ENCODE measurements around the gene FOXI3. TPM values are rescaled to one million over a fixed set of nuclear protein-coding genes. Genes with fewer than 3 reads are reported as not detected.

Gene FOXI3
- total RNA-seq, 1 experiment from 2014 or later: 0.11 TPM

DNA sequence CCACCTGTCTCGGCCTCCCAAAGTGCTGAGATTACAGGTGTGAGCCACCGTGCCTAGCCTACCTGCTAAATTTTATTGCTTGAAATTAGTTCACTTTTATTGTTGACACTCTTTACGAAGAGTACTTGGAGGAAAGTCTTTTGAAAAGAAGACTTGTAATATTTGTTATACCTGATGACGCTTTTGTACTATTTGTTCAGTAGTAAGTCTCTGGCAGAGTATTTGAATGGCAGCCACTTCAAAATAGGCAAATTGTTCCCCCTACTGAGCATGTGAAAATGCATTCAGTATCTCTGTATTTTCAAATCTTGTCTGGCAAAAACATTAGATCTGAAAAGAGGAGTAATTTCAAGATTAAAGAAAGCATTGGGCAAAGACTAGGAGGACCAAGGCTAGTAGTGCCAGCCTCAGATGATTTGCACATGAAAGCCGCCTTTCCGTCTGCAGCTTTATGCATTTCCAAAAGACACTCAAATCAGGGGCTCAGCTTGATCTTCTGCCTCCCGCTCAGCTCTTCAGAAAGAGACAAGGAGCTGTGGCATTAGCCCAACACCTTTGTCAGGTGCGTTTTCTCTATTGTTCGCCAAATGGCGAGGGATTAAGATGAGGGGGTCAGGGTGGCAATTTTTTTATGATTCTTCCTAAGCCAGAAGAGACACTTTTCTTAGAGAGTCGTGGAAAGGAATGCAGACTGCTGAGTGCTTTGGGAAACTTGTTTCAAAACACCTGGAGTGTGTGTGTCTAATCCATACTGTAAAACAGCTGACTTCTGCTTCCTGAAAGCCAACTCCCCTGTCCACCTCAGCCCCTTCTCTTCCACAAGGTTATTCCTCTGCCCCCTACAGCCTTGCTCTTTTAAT, 18.8 kb upstream of the FOXI3 start:
- Histone ChIP-seq H3K9me3 (ENCODE audit: low read depth, low read length, poor library complexity, severe bottlenecking) (no peaks in the 10 kb centered on the region), H3K36me3 (ENCODE audit: insufficient read depth, low read length, poor library complexity, severe bottlenecking) (no peaks in the 10 kb centered on the region), H3K4me3 (ENCODE audit: low read depth, low read length, poor library complexity, severe bottlenecking) (no peak overlapping the region), H3K4me1 (ENCODE audit: insufficient read depth, low read length, poor library complexity, severe bottlenecking) (no peaks in the 10 kb centered on the region), H3K27me3 (replicated peaks; ENCODE audit: insufficient read depth, low read depth, low read length, poor library complexity) (peaks cover 15% of the 10 kb centered on the region), H3K27ac (ENCODE audit: low read depth, low read length, poor library complexity, severe bottlenecking) (no peak overlapping the region)
- no peak for DNase-seq (ENCODE audit: low spot score)
- intact Hi-C loops (cut with micrococcal nuclease; ENCODE audit: unreplicated experiment): no loop called here
- BruUV-seq (replicated peaks): no TSS peak
- CTCF ChIA-PET: no interaction called here
- TF ChIP-seq, protein P1, sequence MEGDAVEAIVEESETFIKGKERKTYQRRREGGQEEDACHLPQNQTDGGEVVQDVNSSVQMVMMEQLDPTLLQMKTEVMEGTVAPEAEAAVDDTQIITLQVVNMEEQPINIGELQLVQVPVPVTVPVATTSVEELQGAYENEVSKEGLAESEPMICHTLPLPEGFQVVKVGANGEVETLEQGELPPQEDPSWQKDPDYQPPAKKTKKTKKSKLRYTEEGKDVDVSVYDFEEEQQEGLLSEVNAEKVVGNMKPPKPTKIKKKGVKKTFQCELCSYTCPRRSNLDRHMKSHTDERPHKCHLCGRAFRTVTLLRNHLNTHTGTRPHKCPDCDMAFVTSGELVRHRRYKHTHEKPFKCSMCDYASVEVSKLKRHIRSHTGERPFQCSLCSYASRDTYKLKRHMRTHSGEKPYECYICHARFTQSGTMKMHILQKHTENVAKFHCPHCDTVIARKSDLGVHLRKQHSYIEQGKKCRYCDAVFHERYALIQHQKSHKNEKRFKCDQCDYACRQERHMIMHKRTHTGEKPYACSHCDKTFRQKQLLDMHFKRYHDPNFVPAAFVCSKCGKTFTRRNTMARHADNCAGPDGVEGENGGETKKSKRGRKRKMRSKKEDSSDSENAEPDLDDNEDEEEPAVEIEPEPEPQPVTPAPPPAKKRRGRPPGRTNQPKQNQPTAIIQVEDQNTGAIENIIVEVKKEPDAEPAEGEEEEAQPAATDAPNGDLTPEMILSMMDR (conservative IDR thresholded peaks at IDR 0.05; ENCODE audit: low read depth, low read length): no peak
- TF ChIP-seq EZH2 (IDR thresholded peaks at IDR 0.05; ENCODE audit: borderline replicate concordance, low read depth, low read length, poor library complexity, severe bottlenecking): no peak
- POLR2A ChIA-PET (ENCODE audit: low non-redundant PET): interaction anchor here (0.6 kb wide), 1 partner anchor 12 kb away, joined by 3 read pairs; no protein-coding TSS in a partner anchor

DNA sequence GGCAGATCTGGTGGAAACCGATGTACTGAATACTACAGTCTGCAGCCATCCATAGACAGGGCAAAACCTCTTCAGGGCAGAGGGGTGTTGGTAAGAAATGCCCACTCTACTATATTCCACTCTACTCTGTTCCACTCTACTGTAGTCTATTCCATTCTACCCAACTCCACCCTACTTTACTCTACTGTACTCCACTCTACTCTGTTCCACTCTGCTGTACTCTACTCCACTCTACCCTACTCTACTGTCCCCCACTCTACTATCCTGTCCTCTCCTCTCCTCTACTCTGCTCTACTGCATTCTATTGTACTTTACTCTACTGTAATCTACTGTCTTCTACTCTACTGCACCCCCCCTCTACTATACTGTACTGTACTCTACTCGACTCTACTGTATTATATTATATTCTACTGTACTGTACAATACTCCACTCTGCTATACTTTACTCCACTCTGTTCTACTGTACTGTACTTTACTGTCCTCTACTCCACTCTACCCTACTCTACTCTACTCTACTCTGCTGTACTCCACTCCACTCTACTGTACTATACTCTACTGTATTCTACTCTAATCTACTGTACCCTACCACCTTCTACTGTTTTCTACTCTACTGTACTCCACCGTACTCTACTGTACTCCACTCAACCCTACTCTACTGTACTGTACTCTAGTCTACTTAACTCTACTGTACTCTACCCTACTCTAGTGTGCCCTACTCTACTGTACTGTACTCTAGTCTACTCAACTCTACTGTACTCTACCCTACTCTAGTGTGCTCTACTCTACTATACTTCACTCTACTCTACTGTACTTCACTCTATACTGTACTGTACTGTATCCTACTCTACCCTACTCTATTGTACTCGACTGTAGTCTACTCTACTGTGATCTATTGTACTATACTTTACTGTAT, 17.0 kb upstream of the FOXI3 start:
- Histone ChIP-seq H3K9me3 (ENCODE audit: low read depth, low read length, poor library complexity, severe bottlenecking) (no peaks in the 10 kb centered on the region), H3K4me3 (ENCODE audit: low read depth, low read length, poor library complexity, severe bottlenecking) (no peak overlapping the region), H3K27ac (ENCODE audit: low read depth, low read length, poor library complexity, severe bottlenecking) (no peak overlapping the region), H3K27me3 (replicated peaks; ENCODE audit: insufficient read depth, low read depth, low read length, poor library complexity) (peaks cover 22% of the 10 kb centered on the region), H3K4me1 (ENCODE audit: insufficient read depth, low read length, poor library complexity, severe bottlenecking) (no peaks in the 10 kb centered on the region), H3K36me3 (ENCODE audit: insufficient read depth, low read length, poor library complexity, severe bottlenecking) (no peaks in the 10 kb centered on the region)
- TF ChIP-seq EZH2 (IDR thresholded peaks at IDR 0.05; ENCODE audit: borderline replicate concordance, low read depth, low read length, poor library complexity, severe bottlenecking): no peak
- TF ChIP-seq, protein P1 (conservative IDR thresholded peaks at IDR 0.05; ENCODE audit: low read depth, low read length): no peak
- BruUV-seq (replicated peaks): no TSS peak
- intact Hi-C loops (cut with micrococcal nuclease; ENCODE audit: unreplicated experiment): no loop called here
- CTCF ChIA-PET: no interaction called here
- no peak for DNase-seq (ENCODE audit: low spot score)
- POLR2A ChIA-PET (ENCODE audit: low non-redundant PET): no interaction called here

DNA sequence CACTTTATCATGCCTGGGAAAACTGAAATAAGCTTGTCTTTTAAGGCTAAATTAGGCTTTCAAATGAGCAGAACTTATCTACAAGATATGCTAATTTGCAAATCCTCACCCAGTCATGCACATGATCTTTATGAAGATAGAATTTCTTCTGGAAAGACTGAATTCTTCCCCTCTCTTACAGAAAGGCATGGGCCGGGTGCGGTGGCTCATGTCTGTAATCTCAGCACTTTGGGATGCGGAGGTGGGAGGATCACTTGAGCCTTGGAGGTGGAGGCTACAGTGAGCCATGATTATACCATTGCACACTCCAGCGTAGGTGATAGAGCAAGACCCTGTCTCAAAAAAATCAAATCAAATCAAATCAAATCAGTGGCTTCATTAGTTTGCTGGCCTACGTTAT, 11.7 kb upstream of the FOXI3 start:
- DNase-seq (ENCODE audit: low spot score): no peak
- no TSS peak for BruUV-seq (replicated peaks)
- Histone ChIP-seq H3K4me3 (ENCODE audit: low read depth, low read length, poor library complexity, severe bottlenecking) (no peak overlapping the region), H3K36me3 (ENCODE audit: insufficient read depth, low read length, poor library complexity, severe bottlenecking) (no peaks in the 10 kb centered on the region), H3K27me3 (replicated peaks; ENCODE audit: insufficient read depth, low read depth, low read length, poor library complexity) (peaks cover 13% of the 10 kb centered on the region), H3K27ac (ENCODE audit: low read depth, low read length, poor library complexity, severe bottlenecking) (no peak overlapping the region), H3K4me1 (ENCODE audit: insufficient read depth, low read length, poor library complexity, severe bottlenecking) (no peaks in the 10 kb centered on the region), H3K9me3 (ENCODE audit: low read depth, low read length, poor library complexity, severe bottlenecking) (no peaks in the 10 kb centered on the region)
- no peak for TF ChIP-seq EZH2 (IDR thresholded peaks at IDR 0.05; ENCODE audit: borderline replicate concordance, low read depth, low read length, poor library complexity, severe bottlenecking)
- TF ChIP-seq, protein P1 (conservative IDR thresholded peaks at IDR 0.05; ENCODE audit: low read depth, low read length): no peak
- intact Hi-C loops (cut with micrococcal nuclease; ENCODE audit: unreplicated experiment): no loop called here
- ChIA-PET POLR2A (ENCODE audit: low non-redundant PET) (no interaction called here), CTCF (no interaction called here)

Measured in A673 (cell line).